K562 (cell line): ENCODE measurements around the gene CCDC171. TPM values are rescaled to one million over a fixed set of nuclear protein-coding genes. Genes with fewer than 3 reads are reported as not detected.

Experiments used
- ATAC-seq: fragments of 200-7000 bp; cut with Tn5 transposase; 3 replicates; pipeline ENCODE4 v1.9.1; 2020; ENCODE audit warnings: moderate library complexity
- BruUV-seq: library from RNA; stranded (reverse); fragments of 400-500 nt; replicated peaks from 2 replicates; lab custom pipeline; 2021; lab: Mats Ljungman, UMichigan
- CTCF ChIA-PET: fragments of 300-600 bp; formaldehyde crosslinking; extraction: SDS; loops from one replicate; lab custom pipeline; 2021; ENCODE audit warnings: low intra/inter-chr PET ratio; lab: Yijun Ruan, JAX
- POLR2A ChIA-PET: fragments of 300-600, 350-650 bp; sonication (Branson Sonifier 250); formaldehyde crosslinking; extraction: SDS; loops from one replicate; lab custom pipeline; 2021; ENCODE audit warnings: antibody characterized with exemption, inconsistent platforms; lab: Yijun Ruan, JAX
- DNase-seq, 4 experiments: peaks; one replicate each; pipeline versions ENCODE4 v3.0.0 to v3.0.0-alpha.2; 2011 to 2018; ENCODE audit warnings: low spot score in 3 of 4, mixed read lengths in 3 of 4; ENCODE audit errors: extremely low read depth in 1 of 4
- FAIRE-seq: peaks from 2 replicates; lab custom pipeline; 2011; peaks lifted over from hg19 to GRCh38; lab: Jason Lieb, UNC
- H2AFZ ChIP-seq: 2 replicates; pipeline ENCODE4 v1.6.0; 2011; ENCODE audit warnings: low read depth, low read length, control low read depth, inconsistent platforms
- H3K27ac ChIP-seq: fragments of 200-600 bp; 3 replicates; pipeline ENCODE4 v1.8.0; 2011; ENCODE audit warnings: low read depth, mild to moderate bottlenecking, control low read depth, inconsistent platforms, low read length, moderate library complexity, mixed read lengths; ENCODE audit errors: extremely low read depth
- H3K27me3 ChIP-seq, 2 experiments: fragments of 300-600 bp in 1 of 2; 2 replicates in 1 of 2; 3 replicates in 1 of 2; pipeline versions ENCODE4 v1.6.0 to v1.8.0; 2011; ENCODE audit warnings: inconsistent platforms in 2 of 2, low read length in 2 of 2, mild to moderate bottlenecking in 1 of 2, mixed read lengths in 1 of 2, moderate library complexity in 1 of 2; ENCODE audit not compliant: control insufficient read depth in 2 of 2, insufficient read depth in 2 of 2
- H3K36me3 ChIP-seq: fragments of 300-600 bp; 3 replicates; pipeline ENCODE4 v1.8.0; 2011; ENCODE audit warnings: mild to moderate bottlenecking, low read length, inconsistent platforms; ENCODE audit not compliant: control insufficient read depth, insufficient read depth
- H3K4me1 ChIP-seq, 2 experiments: fragments of 200-600 bp in 1 of 2; replicated peaks in 1 of 2; 2 replicates in 1 of 2; 3 replicates in 1 of 2; pipeline versions ENCODE4 v1.5.1 to v1.8.0; 2011; ENCODE audit warnings: inconsistent platforms in 2 of 2, low read length in 2 of 2, mild to moderate bottlenecking in 1 of 2, mixed read lengths in 1 of 2, moderate library complexity in 1 of 2; ENCODE audit not compliant: control insufficient read depth in 2 of 2, insufficient read depth in 2 of 2
- H3K4me2 ChIP-seq: 2 replicates; pipeline ENCODE4 v1.6.1; 2011; ENCODE audit warnings: low read length, control low read depth, inconsistent platforms, mixed read lengths; ENCODE audit not compliant: insufficient read depth
- H3K4me3 ChIP-seq: fragments of 200-600 bp; sonication (generic), shearing (Covaris generic); 2 replicates; pipeline ENCODE4 v1.5.1; 2016; ENCODE audit warnings: control low read depth, inconsistent platforms
- H3K79me2 ChIP-seq: fragments of 200-600 bp; 3 replicates; pipeline ENCODE4 v1.8.0; 2011; ENCODE audit warnings: low read length, inconsistent platforms; ENCODE audit not compliant: control insufficient read depth, insufficient read depth
- H3K9ac ChIP-seq, 2 experiments: 2 replicates each; pipeline versions ENCODE4 v1.6.0 to v1.6.1; 2011; ENCODE audit warnings: low read depth in 2 of 2, low read length in 2 of 2, control low read depth in 1 of 2, inconsistent platforms in 1 of 2, mild to moderate bottlenecking in 1 of 2, mixed read lengths in 1 of 2; ENCODE audit not compliant: insufficient read depth in 1 of 2
- H3K9me1 ChIP-seq: one replicate; pipeline ENCODE4 v1.6.0; 2011; ENCODE audit warnings: inconsistent platforms, mild to moderate bottlenecking, low read length, moderate library complexity; ENCODE audit not compliant: control insufficient read depth, insufficient read depth
- H3K9me3 ChIP-seq: replicated peaks from 2 replicates; pipeline ENCODE4 v1.5.1; 2011; ENCODE audit warnings: low read depth, low read length, inconsistent platforms; ENCODE audit not compliant: control insufficient read depth, insufficient read depth
- H4K20me1 ChIP-seq: replicated peaks from 2 replicates; pipeline ENCODE4 v1.6.1; 2011; ENCODE audit warnings: low read length, inconsistent platforms, mixed read lengths; ENCODE audit not compliant: control insufficient read depth, insufficient read depth
- BRD4 ChIP-seq: fragments of 200-600 bp; sonication (generic); IDR thresholded peaks from 2 replicates; pipeline ENCODE4 v1.6.1; 2017; ENCODE audit warnings: inconsistent platforms
- HCFC1 ChIP-seq: IDR thresholded peaks from 2 replicates; pipeline ENCODE4 v1.6.1; 2012; ENCODE audit warnings: low read depth, low read length, improper control_type of control experiment
- HDAC1 ChIP-seq, 2 experiments: fragments of 450-650 bp; IDR thresholded peaks; 2 replicates each; pipeline ENCODE4 v1.6.1; 2016 to 2017; ENCODE audit warnings: inconsistent platforms in 1 of 2, mild to moderate bottlenecking in 1 of 2, moderate library complexity in 1 of 2
- MTA2 ChIP-seq: fragments of 450-650 bp; IDR thresholded peaks from 2 replicates; pipeline ENCODE4 v1.6.1; 2016; ENCODE audit warnings: low read depth
- OTX1 ChIP-seq: fragments of 450-650 bp; formaldehyde crosslinking; IDR thresholded peaks from 2 replicates; pipeline ENCODE4 v1.4.0; 2022; ENCODE audit warnings: mild to moderate bottlenecking
- SP2 ChIP-seq: IDR thresholded peaks from 2 replicates; pipeline ENCODE4 v1.6.1; 2011; ENCODE audit warnings: mild to moderate bottlenecking, low read depth, low read length, moderate library complexity; ENCODE audit not compliant: poor library complexity, severe bottlenecking; ENCODE audit errors: extremely low read depth
- TSC22D4 ChIP-seq: fragments of 450-650 bp; IDR thresholded peaks from 2 replicates; pipeline ENCODE4 v1.6.1; 2016; ENCODE audit warnings: missing genetic modification characterization, missing biosample characterization, control low read depth
- ZBTB1 ChIP-seq: sonication (generic); formaldehyde crosslinking; IDR thresholded peaks from 2 replicates; pipeline ENCODE4 v1.8.1; 2023; ENCODE audit warnings: missing genetic modification reagents, low read depth, mild to moderate bottlenecking, borderline replicate concordance
- ZKSCAN3 ChIP-seq: fragments of 250-450 bp; sonication (Bioruptor Pico); IDR thresholded peaks from 2 replicates; pipeline ENCODE4 v1.4.0; 2020
- ZNF133 ChIP-seq: fragments of 250-450 bp; sonication (Bioruptor Pico); IDR thresholded peaks from 2 replicates; pipeline ENCODE4 v1.4.0; 2020; ENCODE audit warnings: mild to moderate bottlenecking
- ZNF224 ChIP-seq: sonication (generic); formaldehyde crosslinking; IDR thresholded peaks from 2 replicates; pipeline ENCODE4 v1.8.0; 2022; ENCODE audit warnings: mild to moderate bottlenecking, missing genetic modification reagents
- ZNF57 ChIP-seq: fragments of 450-650 bp; formaldehyde crosslinking; IDR thresholded peaks from 2 replicates; pipeline ENCODE4 v1.4.0; 2020; ENCODE audit warnings: mild to moderate bottlenecking, moderate library complexity
- ZNF696 ChIP-seq: fragments of 250-450 bp; sonication (Bioruptor Pico); conservative IDR thresholded peaks from 2 replicates; pipeline ENCODE4 v1.4.0; 2020; ENCODE audit warnings: mild to moderate bottlenecking, moderate library complexity
- WGBS: fragments of 100-300 bp; shearing (Covaris generic); methylation state at CpG from one replicate; pipeline ENCODE4 v1.1.6; 2016; ENCODE audit warnings: low coverage, mixed read lengths; ENCODE audit not compliant: insufficient coverage; ENCODE audit errors: missing lambda C conversion rate; 5-methylcytosine and 5-hydroxymethylcytosine counted together
- in situ Hi-C: fragments of 300-500 bp; cut with MboI; formaldehyde crosslinking; loops from 4 replicates; pipeline ENCODE4 v1.15.0; 2018; ENCODE audit warnings: inconsistent platforms, mixed read lengths
- intact Hi-C: fragments of 100-400 bp; cut with micrococcal nuclease; formaldehyde crosslinking; loops from 2 replicates; pipeline ENCODE4 v1.14.2; 2022
- polyA plus RNA-seq, 8 experiments: library from polyadenylated mRNA; depleted of rRNA in 4 of 8; stranded (reverse) in 5 of 8; unstranded in 3 of 8; fragments of >200 nt; fragmentation: Nextera tagmentation in 2 of 8; fragmentation: Illumina TruSeq in 1 of 8; extraction: Ambion mirVana in 2 of 8; extraction: Trizol in 1 of 8; gene quantifications; 2 replicates each; pipeline versions ENCODE4 v1.2.1 to v1.2.3, GENCODE V29; 2011 to 2014; ENCODE audit warnings: inconsistent platforms in 1 of 8, missing spikeins in 1 of 8
- total RNA-seq, 7 experiments: library from RNA; depleted of rRNA in 6 of 7; stranded (reverse); fragments of >200 nt in 6 of 7; fragmentation: Illumina TruSeq in 2 of 7; extraction: Trizol in 2 of 7; gene quantifications; 2 replicates each; pipeline versions ENCODE4 v1.2.1 to v1.2.3, GENCODE V29; 2011 to 2021; ENCODE audit warnings: low replicate concordance in 1 of 7
- TF ChIP-seq, protein P1 (sequence below), 2 experiments: IDR thresholded peaks; 2 replicates each; pipeline ENCODE4 v1.6.1; 2011; ENCODE audit warnings: borderline replicate concordance in 1 of 2, control low read depth in 1 of 2, low read depth in 1 of 2, low read length in 1 of 2, mild to moderate bottlenecking in 1 of 2, mixed read lengths in 1 of 2, moderate library complexity in 1 of 2; ENCODE audit not compliant: insufficient read depth in 1 of 2, insufficient read length in 1 of 2, poor library complexity in 1 of 2, severe bottlenecking in 1 of 2; ENCODE audit errors: extremely low read depth in 1 of 2
- TF ChIP-seq, protein P2 (sequence below): fragments of 450-650 bp; formaldehyde crosslinking; IDR thresholded peaks from 2 replicates; pipeline ENCODE4 v1.4.0; 2020; ENCODE audit warnings: mild to moderate bottlenecking, moderate library complexity

CCDC171 gene
- total and polyA plus RNA-seq, 9 of the 15 experiments (the other 6 are each of a cell fraction or from before 2014, with no cell fraction given) = 0.08 to 3.8 (median 0.27) TPM

DNA sequence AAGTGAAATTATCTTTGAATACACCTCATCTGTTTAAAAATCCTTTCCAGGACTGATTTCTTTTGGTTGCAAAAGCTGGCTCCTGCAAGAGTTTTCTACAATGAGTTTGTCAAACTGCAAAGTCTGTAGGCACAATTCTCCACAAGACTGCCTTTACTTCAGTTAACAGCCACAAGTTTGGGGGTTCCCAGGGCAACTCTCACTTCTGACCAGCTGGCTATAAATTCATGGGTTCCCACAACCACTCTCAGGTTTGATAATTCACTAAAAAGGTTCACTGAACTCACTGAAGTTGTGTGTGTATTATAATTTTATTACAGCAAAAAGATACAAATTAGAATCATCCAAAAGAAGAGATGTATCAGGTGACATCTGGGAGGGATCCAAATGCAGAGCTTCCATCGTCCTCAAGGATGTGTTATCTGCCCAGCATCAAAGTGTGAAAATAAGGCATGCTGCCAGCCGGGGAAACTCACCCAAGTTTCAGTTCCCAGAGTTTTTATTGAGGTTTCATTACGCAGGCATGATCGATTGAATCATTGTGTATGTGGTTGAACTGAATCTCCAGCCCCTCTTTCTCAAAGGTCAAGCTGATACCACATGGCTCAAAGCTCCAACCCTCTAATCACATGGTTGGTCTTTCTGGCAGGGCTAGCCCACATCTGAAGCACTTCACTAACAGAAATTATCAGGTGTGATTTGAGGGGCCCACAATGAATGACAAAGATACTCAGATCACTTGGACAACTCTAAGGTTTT lies 23.1 kb upstream of the CCDC171 start:
- peaks cover 0 to 3% of the 10 kb centered on the region in 2 experiments; a peak in 1 of 5 replicates for H3K4me1 ChIP-seq
- no peak for DNase-seq
- in situ Hi-C loops (loop anchor here (10.0 kb wide), 1 partner anchor 335 kb away; no protein-coding TSS in a partner anchor), intact Hi-C loops (loop anchor here (5.0 to 10.0 kb wide), 2 partner anchors 107 to 255 kb away; partner anchors contain the start of gene SNAPC3)
- no peaks in the 10 kb centered on the region for H3K9me1 ChIP-seq
- H4K20me1 ChIP-seq = no peaks in the 10 kb centered on the region
- CTCF ChIA-PET = interaction anchor here (0.8 kb wide), 1 partner anchor 8 kb away, joined by 3 read pairs; no protein-coding TSS in a partner anchor
- POLR2A ChIA-PET = interaction anchor here (0.7 kb wide), 1 partner anchor 11 kb away, joined by 3 read pairs; no protein-coding TSS in a partner anchor
- H3K9me3 ChIP-seq = no peaks in the 10 kb centered on the region
- TF ChIP-seq ZNF133 (CRISPR knock-in tag) = no peak
- TF ChIP-seq ZNF696 (CRISPR knock-in tag) = no peak
- TF ChIP-seq, protein P1, sequence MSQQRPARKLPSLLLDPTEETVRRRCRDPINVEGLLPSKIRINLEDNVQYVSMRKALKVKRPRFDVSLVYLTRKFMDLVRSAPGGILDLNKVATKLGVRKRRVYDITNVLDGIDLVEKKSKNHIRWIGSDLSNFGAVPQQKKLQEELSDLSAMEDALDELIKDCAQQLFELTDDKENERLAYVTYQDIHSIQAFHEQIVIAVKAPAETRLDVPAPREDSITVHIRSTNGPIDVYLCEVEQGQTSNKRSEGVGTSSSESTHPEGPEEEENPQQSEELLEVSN (IDR thresholded peaks at IDR 0.05; ENCODE audit: borderline replicate concordance in 1 of 2, extremely low read depth in 1 of 2, insufficient read depth in 1 of 2, insufficient read length in 1 of 2, low read depth in 1 of 2, low read length in 1 of 2, poor library complexity in 1 of 2, severe bottlenecking in 1 of 2) = no peak
- no peak for TF ChIP-seq MTA2
- TF ChIP-seq ZBTB1 (CRISPR knock-in tag) = no peak
- no peak for TF ChIP-seq TSC22D4 (tag)
- TF ChIP-seq ZNF57 = no peak
- no peak for TF ChIP-seq ZKSCAN3 (CRISPR knock-in tag)
- no peak for TF ChIP-seq BRD4
- TF ChIP-seq OTX1 (CRISPR knock-in tag) = no peak
- TF ChIP-seq HCFC1 = no peak
- TF ChIP-seq, protein P2, sequence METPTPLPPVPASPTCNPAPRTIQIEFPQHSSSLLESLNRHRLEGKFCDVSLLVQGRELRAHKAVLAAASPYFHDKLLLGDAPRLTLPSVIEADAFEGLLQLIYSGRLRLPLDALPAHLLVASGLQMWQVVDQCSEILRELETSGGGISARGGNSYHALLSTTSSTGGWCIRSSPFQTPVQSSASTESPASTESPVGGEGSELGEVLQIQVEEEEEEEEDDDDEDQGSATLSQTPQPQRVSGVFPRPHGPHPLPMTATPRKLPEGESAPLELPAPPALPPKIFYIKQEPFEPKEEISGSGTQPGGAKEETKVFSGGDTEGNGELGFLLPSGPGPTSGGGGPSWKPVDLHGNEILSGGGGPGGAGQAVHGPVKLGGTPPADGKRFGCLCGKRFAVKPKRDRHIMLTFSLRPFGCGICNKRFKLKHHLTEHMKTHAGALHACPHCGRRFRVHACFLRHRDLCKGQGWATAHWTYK (CRISPR knock-in tag) = no peak
- TF ChIP-seq HDAC1 (IDR thresholded peaks at IDR 0.05) = no peak
- no peak for TF ChIP-seq ZNF224 (CRISPR knock-in tag)
- TF ChIP-seq SP2 = no peak
- no peaks in the 10 kb centered on the region for H3K27me3 ChIP-seq
- WGBS = 13% methylated on average over 4 of the region's 4 CpGs
- H3K79me2 ChIP-seq = no peaks in the 10 kb centered on the region
- H3K9ac ChIP-seq = no peak overlapping the region
- no peak for ATAC-seq
- BruUV-seq = no TSS peak
- H3K27ac ChIP-seq = no peak overlapping the region
- H3K4me3 ChIP-seq = no peak overlapping the region
- H3K4me2 ChIP-seq = no peak overlapping the region
- no peaks in the 10 kb centered on the region for H3K36me3 ChIP-seq
- no peak overlapping the region for H2AFZ ChIP-seq
- FAIRE-seq = no peak
